Measurements from ENCODE around the gene HPS1. TPM values are rescaled to one million over a fixed set of nuclear protein-coding genes. Genes with fewer than 3 reads are reported as not detected.

HPS1 gene
- total RNA-seq, 1 donor, result 52.1 TPM

DNA sequence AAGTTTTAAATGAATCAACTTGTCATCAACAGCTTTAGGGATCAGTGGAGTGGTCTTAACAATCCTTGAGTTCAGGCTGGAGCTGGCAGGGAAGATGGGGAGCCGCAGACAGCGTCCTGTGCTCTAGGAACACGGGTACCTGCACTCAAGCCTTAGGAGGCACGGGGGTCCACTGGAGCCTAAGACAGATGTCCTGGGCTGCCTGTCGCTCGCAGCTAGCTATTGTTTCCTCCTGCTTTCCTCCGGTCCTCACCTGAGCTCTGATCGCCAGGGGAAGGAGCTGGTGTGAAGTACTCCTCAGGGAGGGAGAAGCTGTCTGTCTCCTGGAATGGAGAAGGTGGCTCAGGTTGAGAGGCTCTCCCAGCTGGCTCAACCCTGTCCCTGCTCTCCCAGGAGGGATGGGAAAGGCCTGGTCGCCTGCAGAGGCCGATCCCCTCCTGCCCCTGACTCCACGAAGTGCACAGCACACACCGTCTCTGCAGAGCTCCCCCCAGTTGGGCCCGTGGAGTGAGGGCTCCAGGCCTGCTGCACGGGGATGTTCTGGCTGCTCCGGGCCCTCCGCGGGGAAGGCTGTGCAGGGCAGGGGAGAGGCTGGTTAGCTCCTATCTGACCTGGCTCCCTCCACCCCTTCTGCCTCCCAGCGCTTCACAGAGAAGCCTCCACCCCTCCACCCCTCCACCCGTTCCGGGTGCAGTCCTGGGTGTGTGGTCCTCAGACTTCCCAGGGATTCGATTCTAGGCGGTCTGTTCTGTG, 17.2 kb downstream of the HPS1 start:
- Histone ChIP-seq H3K4me3 (ENCODE audit: insufficient read depth, low read length) (no peak overlapping the region), H3K4me2 (ENCODE audit: insufficient read depth, low read length) (no peak overlapping the region), H3K79me2 (ENCODE audit: insufficient read depth, low read length) (no peaks in the 10 kb centered on the region), H3K27ac (ENCODE audit: low read depth, low read length) (no peak overlapping the region), H3K36me3 (ENCODE audit: insufficient read depth, low read length) (peaks cover 45% of the 10 kb centered on the region), H4K20me1 (ENCODE audit: insufficient read depth, low read length) (no peaks in the 10 kb centered on the region), H3K4me1 (ENCODE audit: insufficient read depth, low read length) (peaks cover under 1% of the 10 kb centered on the region), H3K9me3 (ENCODE audit: low read depth, low read length) (no peaks in the 10 kb centered on the region), H3K27me3 (ENCODE audit: insufficient read depth, low read length) (no peaks in the 10 kb centered on the region), H2AFZ (ENCODE audit: low read length) (no peak overlapping the region)
- DNase-seq (ENCODE audit: insufficient read length, low spot score, missing footprints), result peak; percentile 26
- TF ChIP-seq CTCF (IDR thresholded peaks at IDR 0.05; ENCODE audit: extremely low read depth, low read depth, low read length), result no peak

GRCh38 chr10:98427011-98427515, 19.7 kb downstream of the HPS1 start:
- no peaks in the 10 kb centered on the region for H3K4me1 ChIP-seq (ENCODE audit: insufficient read depth, low read length)
- DNase-seq (ENCODE audit: insufficient read length, low spot score, missing footprints), result peak; percentile 70
- no peak overlapping the region for H3K27ac ChIP-seq (ENCODE audit: low read depth, low read length)
- peaks cover 24% of the 10 kb centered on the region for H3K36me3 ChIP-seq (ENCODE audit: insufficient read depth, low read length)
- no peak for TF ChIP-seq CTCF (IDR thresholded peaks at IDR 0.05; ENCODE audit: extremely low read depth, low read depth, low read length)
- H3K9me3 ChIP-seq (ENCODE audit: low read depth, low read length), result no peaks in the 10 kb centered on the region
- no peaks in the 10 kb centered on the region for H3K27me3 ChIP-seq (ENCODE audit: insufficient read depth, low read length)
- H3K4me2 ChIP-seq (ENCODE audit: insufficient read depth, low read length), result no peak overlapping the region
- H2AFZ ChIP-seq (ENCODE audit: low read length), result no peak overlapping the region
- no peaks in the 10 kb centered on the region for H4K20me1 ChIP-seq (ENCODE audit: insufficient read depth, low read length)
- H3K79me2 ChIP-seq (ENCODE audit: insufficient read depth, low read length), result no peaks in the 10 kb centered on the region
- no peak overlapping the region for H3K4me3 ChIP-seq (ENCODE audit: insufficient read depth, low read length)

DNA sequence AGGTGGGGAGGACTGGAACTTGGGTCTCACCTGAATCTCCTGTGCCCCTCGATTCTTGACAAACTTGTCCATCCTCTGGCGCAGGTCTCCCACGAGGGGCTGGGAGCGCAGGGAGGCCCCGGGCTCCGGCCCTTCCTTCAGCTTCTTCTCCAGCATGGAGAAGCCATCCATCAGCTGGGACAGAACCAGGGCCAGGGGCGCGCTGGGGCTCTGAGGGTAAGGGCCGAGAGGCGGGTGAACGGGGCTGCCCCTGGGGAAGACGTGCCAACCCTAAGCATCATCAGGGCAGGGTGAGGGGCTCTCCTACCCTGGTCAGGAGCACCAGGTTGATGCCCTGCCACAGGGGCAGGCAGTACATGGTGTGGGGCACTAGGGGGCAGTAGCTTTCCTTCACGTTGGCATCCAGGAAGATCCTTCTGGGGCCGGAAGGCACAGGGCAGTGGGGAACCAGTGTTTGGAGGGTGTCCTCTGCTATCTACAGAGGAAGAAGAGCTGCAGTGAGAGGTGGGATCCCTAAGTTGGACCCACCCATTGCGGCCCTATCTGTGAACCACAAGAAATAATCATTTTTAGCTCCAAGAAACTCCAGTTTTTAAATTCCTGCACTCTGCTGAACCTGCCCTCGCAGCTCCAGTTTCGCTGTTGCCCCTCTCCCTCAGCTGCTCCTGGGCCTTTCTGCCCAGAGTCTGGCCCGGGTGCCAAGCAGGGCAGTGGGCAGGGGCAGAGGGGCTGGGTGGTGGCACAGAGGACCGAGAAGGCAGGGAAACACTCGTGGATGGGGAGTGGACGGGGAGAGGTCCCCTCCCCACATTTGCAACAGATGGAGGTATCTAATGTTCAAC, 21.0 kb downstream of the HPS1 start:
- H3K79me2 ChIP-seq (ENCODE audit: insufficient read depth, low read length), result no peaks in the 10 kb centered on the region
- peaks cover 14% of the 10 kb centered on the region for H3K36me3 ChIP-seq (ENCODE audit: insufficient read depth, low read length)
- H3K9me3 ChIP-seq (ENCODE audit: low read depth, low read length), result no peaks in the 10 kb centered on the region
- peak; percentile 72 for TF ChIP-seq CTCF (IDR thresholded peaks at IDR 0.05; ENCODE audit: extremely low read depth, low read depth, low read length)
- no peak overlapping the region for H3K27ac ChIP-seq (ENCODE audit: low read depth, low read length)
- H2AFZ ChIP-seq (ENCODE audit: low read length), result no peak overlapping the region
- no peak overlapping the region for H3K4me2 ChIP-seq (ENCODE audit: insufficient read depth, low read length)
- DNase-seq (ENCODE audit: insufficient read length, low spot score, missing footprints), result peak; percentile 92
- no peaks in the 10 kb centered on the region for H3K27me3 ChIP-seq (ENCODE audit: insufficient read depth, low read length)
- no peaks in the 10 kb centered on the region for H4K20me1 ChIP-seq (ENCODE audit: insufficient read depth, low read length)
- no peak overlapping the region for H3K4me3 ChIP-seq (ENCODE audit: insufficient read depth, low read length)
- no peaks in the 10 kb centered on the region for H3K4me1 ChIP-seq (ENCODE audit: insufficient read depth, low read length)
